ENCODE measurements around the gene TMEM225B.
A peak's percentile ranks its signal among the peaks of the same experiment; 100 is the strongest.
"Not testable (repeated sequence)": the region's sequence is repeated elsewhere in the genome, so short reads cannot be mapped to it uniquely, and the experiment has no call there.

TMEM225B gene

GRCh38 chr7:99597762-99598501 is at the start of gene TMEM225B:
Gene TMEM225B, plus strand, starts transcription at chr7:99598267. Its CDS starts 6,122 bp downstream, at chr7:99604389.
- no peak for FAIRE-seq

- not testable (repeated sequence) for FAIRE-seq
These were observed 48.5 kb upstream of the TMEM225B start for GRCh38 chr7:99549545-99549944.

- no peak for FAIRE-seq
These were observed 46.7 kb upstream of the TMEM225B start for GRCh38 chr7:99551334-99551733.

GRCh38 chr7:99551767-99552463 is 46.2 kb upstream of the TMEM225B start, which contains the start of gene FAM200A:
Gene FAM200A, minus strand, starts transcription at chr7:99552114. Its CDS starts 3,707 bp downstream, at chr7:99548407.
- FAIRE-seq = peak; percentile 93

GRCh38 chr7:99553039-99553438 is 45.0 kb upstream of the TMEM225B start:
- FAIRE-seq = no peak

- no peak for FAIRE-seq
These were observed 43.1 kb upstream of the TMEM225B start for GRCh38 chr7:99554939-99555338.

- FAIRE-seq = no peak
These were observed 40.9 kb upstream of the TMEM225B start for GRCh38 chr7:99557196-99557607.

GRCh38 chr7:99557940-99558305 is 40.1 kb upstream of the TMEM225B start:
- FAIRE-seq = no peak

GRCh38 chr7:99558306-99559174 is 39.5 kb upstream of the TMEM225B start, which contains the start of gene ZNF655:
Gene ZNF655, plus strand, starts transcription at chr7:99558642. Its CDS starts 1,918 bp downstream, at chr7:99560560.
- peak; percentile 55 for FAIRE-seq

- FAIRE-seq = no peak
These were observed 38.7 kb upstream of the TMEM225B start for GRCh38 chr7:99559175-99559915.

- no peak for FAIRE-seq
These were observed 37.0 kb upstream of the TMEM225B start for GRCh38 chr7:99560834-99561736.

GRCh38 chr7:99561737-99562051 is 36.4 kb upstream of the TMEM225B start:
- no peak for FAIRE-seq

GRCh38 chr7:99562114-99562784 is 35.8 kb upstream of the TMEM225B start:
- FAIRE-seq = no peak

- peak; percentile 98 for FAIRE-seq
These were observed 35.2 kb upstream of the TMEM225B start for GRCh38 chr7:99562832-99563231.

GRCh38 chr7:99563650-99564049 is 34.4 kb upstream of the TMEM225B start:
- FAIRE-seq = peak; percentile 90

- FAIRE-seq = not testable (repeated sequence)
These were observed 29.3 kb upstream of the TMEM225B start for GRCh38 chr7:99568770-99569169.

GRCh38 chr7:99571768-99572167 is 26.3 kb upstream of the TMEM225B start:
- FAIRE-seq = no peak

GRCh38 chr7:99573257-99573656 is 24.8 kb upstream of the TMEM225B start:
- no peak for FAIRE-seq

- no peak for FAIRE-seq
These were observed 21.8 kb upstream of the TMEM225B start for GRCh38 chr7:99576251-99576650.

- FAIRE-seq = no peak
These were observed 18.6 kb upstream of the TMEM225B start for GRCh38 chr7:99579281-99579955.
